NCI-H446 (cell line): ENCODE data around the gene AOC2.
A peak's percentile ranks its signal among the peaks of the same experiment; 100 is the strongest.
"Not testable (repeated sequence)": the region's sequence is repeated elsewhere in the genome, so short reads cannot be mapped to it uniquely, and the experiment has no call there.

Experiments used
- DNase-seq, 2 experiments: peaks; one replicate each; lab custom pipeline; 2025; lab: John Stamatoyannopoulos, UW

Gene AOC2

GRCh38 chr17:42832934-42833766, 11.2 kb upstream of the AOC2 start, which contains the start of gene PSME3:
Gene PSME3, plus strand, starts transcription at chr17:42833397. Its CDS starts 235 bp downstream, at chr17:42833632.
- peak; percentile 77 to 86 for DNase-seq

GRCh38 chr17:42833767-42834422, 10.5 kb upstream of the AOC2 start:
- no peak for DNase-seq

GRCh38 chr17:42835732-42836131, 8.6 kb upstream of the AOC2 start:
- no peak for DNase-seq

- DNase-seq: no peak
Observed at GRCh38 chr17:42841975-42842685, 2.2 kb upstream of the AOC2 start.

GRCh38 chr17:42843358-42843934, 934 bp upstream of the AOC2 start:
- DNase-seq: peak; percentile 4 to 11

GRCh38 chr17:42844761-42845555, 578 bp downstream of the AOC2 start:
- DNase-seq: no peak

- no peak for DNase-seq
Observed at GRCh38 chr17:42845556-42845917, 1.2 kb downstream of the AOC2 start.

GRCh38 chr17:42845918-42846593, 1.7 kb downstream of the AOC2 start:
- no peak for DNase-seq

- DNase-seq: no peak
Observed at GRCh38 chr17:42846594-42847280, 2.4 kb downstream of the AOC2 start.

GRCh38 chr17:42848093-42848492, 3.7 kb downstream of the AOC2 start:
- DNase-seq: no peak

- no peak for DNase-seq
Observed at GRCh38 chr17:42849031-42849430, 4.7 kb downstream of the AOC2 start.

GRCh38 chr17:42849451-42850181, 5.2 kb downstream of the AOC2 start:
- no peak for DNase-seq

GRCh38 chr17:42850954-42851353, 6.6 kb downstream of the AOC2 start, which contains the start of gene AOC3:
Gene AOC3, plus strand, starts transcription at chr17:42851199. Its CDS starts 145 bp downstream, at chr17:42851344.
- no peak for DNase-seq

- not testable (repeated sequence) for DNase-seq
Observed at GRCh38 chr17:42851371-42852240, 7.2 kb downstream of the AOC2 start.

GRCh38 chr17:42852351-42852750, 8.0 kb downstream of the AOC2 start:
- DNase-seq: no peak

GRCh38 chr17:42853004-42853403, 8.6 kb downstream of the AOC2 start:
- DNase-seq: no peak

GRCh38 chr17:42853597-42853967, 9.2 kb downstream of the AOC2 start:
- DNase-seq: no peak

GRCh38 chr17:42853968-42854790, 9.8 kb downstream of the AOC2 start:
- no peak for DNase-seq
